A673 (cell line): Measurements from ENCODE around the gene GORASP1.

ENCODE experiments used
- EZH2 ChIP-seq: fragments of 200-600 bp; sonication (generic); IDR thresholded peaks from 2 replicates; pipeline ENCODE4 v1.6.1; 2017; ENCODE audit warnings: borderline replicate concordance, low read depth, mild to moderate bottlenecking, mixed read lengths, antibody characterized with exemption, low read length; ENCODE audit not compliant: poor library complexity, severe bottlenecking
- TF ChIP-seq, protein P1 (sequence below): fragments of 300-800, 200-600 bp; sonication (generic); conservative IDR thresholded peaks from 2 replicates; pipeline ENCODE4 v1.5.1; 2017; ENCODE audit warnings: low read depth, mild to moderate bottlenecking, antibody characterized with exemption, low read length, moderate library complexity, mixed read lengths

GRCh38 chr3:39135170-39135805 lies 27.9 kb upstream of the GORASP1 start:
- no peak for TF ChIP-seq EZH2
- TF ChIP-seq, protein P1, sequence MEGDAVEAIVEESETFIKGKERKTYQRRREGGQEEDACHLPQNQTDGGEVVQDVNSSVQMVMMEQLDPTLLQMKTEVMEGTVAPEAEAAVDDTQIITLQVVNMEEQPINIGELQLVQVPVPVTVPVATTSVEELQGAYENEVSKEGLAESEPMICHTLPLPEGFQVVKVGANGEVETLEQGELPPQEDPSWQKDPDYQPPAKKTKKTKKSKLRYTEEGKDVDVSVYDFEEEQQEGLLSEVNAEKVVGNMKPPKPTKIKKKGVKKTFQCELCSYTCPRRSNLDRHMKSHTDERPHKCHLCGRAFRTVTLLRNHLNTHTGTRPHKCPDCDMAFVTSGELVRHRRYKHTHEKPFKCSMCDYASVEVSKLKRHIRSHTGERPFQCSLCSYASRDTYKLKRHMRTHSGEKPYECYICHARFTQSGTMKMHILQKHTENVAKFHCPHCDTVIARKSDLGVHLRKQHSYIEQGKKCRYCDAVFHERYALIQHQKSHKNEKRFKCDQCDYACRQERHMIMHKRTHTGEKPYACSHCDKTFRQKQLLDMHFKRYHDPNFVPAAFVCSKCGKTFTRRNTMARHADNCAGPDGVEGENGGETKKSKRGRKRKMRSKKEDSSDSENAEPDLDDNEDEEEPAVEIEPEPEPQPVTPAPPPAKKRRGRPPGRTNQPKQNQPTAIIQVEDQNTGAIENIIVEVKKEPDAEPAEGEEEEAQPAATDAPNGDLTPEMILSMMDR: no peak
